Stimulated activated CD4-positive, alpha-beta T cell treated with anti-CD3 and anti-CD28 coated beads, Interleukin-1b, Interleukin-23, amount 100 ng/mL, for 1 hour (primary cell): ENCODE results near the gene SLC8B1.

Experiments used
- DNase-seq, 2 donors: peaks; one replicate each; pipeline ENCODE4 v3.0.0-alpha.2; 2020; ENCODE audit warnings: low read depth in 2 of 2

The SLC8B1 gene

GRCh38 chr12:113334786-113335539, at the start of gene SLC8B1:
TSS of gene SLC8B1 (minus strand) at chr12:113335109. CDS start at chr12:113332878, 2,231 bp downstream.
- DNase-seq: peak; percentile 75 to 93

GRCh38 chr12:113382206-113382605, 47.3 kb upstream of the SLC8B1 start:
- no peak for DNase-seq

- no peak for DNase-seq
Measured at GRCh38 chr12:113381220-113381619, 46.3 kb upstream of the SLC8B1 start.

- no peak for DNase-seq
Measured at GRCh38 chr12:113378291-113378690, 43.4 kb upstream of the SLC8B1 start.

GRCh38 chr12:113374823-113375428, 40.0 kb upstream of the SLC8B1 start:
- no peak for DNase-seq

- DNase-seq: no peak
Measured at GRCh38 chr12:113373969-113374368, 39.1 kb upstream of the SLC8B1 start.

GRCh38 chr12:113373440-113373839, 38.5 kb upstream of the SLC8B1 start:
- no peak for DNase-seq

- DNase-seq: no peak
Measured at GRCh38 chr12:113372371-113372770, 37.5 kb upstream of the SLC8B1 start.

GRCh38 chr12:113371808-113372207, 36.9 kb upstream of the SLC8B1 start:
- DNase-seq: no peak

- no peak for DNase-seq
Measured at GRCh38 chr12:113370923-113371682, 36.2 kb upstream of the SLC8B1 start.

- DNase-seq: no peak
Measured at GRCh38 chr12:113369391-113369985, 34.6 kb upstream of the SLC8B1 start.

GRCh38 chr12:113368331-113368730, 33.4 kb upstream of the SLC8B1 start:
- no peak for DNase-seq

GRCh38 chr12:113366827-113367226, 31.9 kb upstream of the SLC8B1 start:
- no peak for DNase-seq

- DNase-seq: no peak
Measured at GRCh38 chr12:113365639-113366395, 30.9 kb upstream of the SLC8B1 start.

- no peak for DNase-seq
Measured at GRCh38 chr12:113364698-113365097, 29.8 kb upstream of the SLC8B1 start.

GRCh38 chr12:113361574-113362370, 26.9 kb upstream of the SLC8B1 start:
- DNase-seq: no peak

GRCh38 chr12:113359939-113360748, 25.2 kb upstream of the SLC8B1 start:
- no peak for DNase-seq

- DNase-seq: peak in 1 of 2 donors; percentile 6
Measured at GRCh38 chr12:113359133-113359938, 24.4 kb upstream of the SLC8B1 start.
